Loucy (cell line): ENCODE measurements around the gene MAP3K7CL.

Source experiments
- CTCF ChIP-seq: fragments of 200-600 bp; sonication (generic); conservative IDR thresholded peaks from 2 replicates; pipeline ENCODE4 v1.5.1; 2014; ENCODE audit warnings: mild to moderate bottlenecking, antibody characterized with exemption, low read length
- EZH2phosphoT487 ChIP-seq: fragments of 200-600 bp; IDR thresholded peaks from 2 replicates; pipeline ENCODE4 v1.6.1; 2018; ENCODE audit warnings: antibody characterized with exemption, mild to moderate bottlenecking, moderate library complexity, borderline replicate concordance

GRCh38 chr21:29159842-29160241, 29.4 kb downstream of the MAP3K7CL start:
- TF ChIP-seq CTCF (no peak), EZH2phosphoT487 (no peak)
